SH-SY5Y (cell line): Measurements from ENCODE around the gene RNF123.

Source experiments
- GATA2 ChIP-seq: IDR thresholded peaks from 2 replicates; pipeline ENCODE4 v1.6.1; 2011; ENCODE audit warnings: mild to moderate bottlenecking, low read depth, low read length
- GATA3 ChIP-seq: IDR thresholded peaks from 2 replicates; pipeline ENCODE4 v1.6.1; 2011; ENCODE audit warnings: low read depth, mild to moderate bottlenecking, low read length, moderate library complexity

- no peak for TF ChIP-seq GATA2
- no peak for TF ChIP-seq GATA3
Observed at GRCh38 chr3:49757197-49757596, 67.8 kb downstream of the RNF123 start.
